ENCODE results near the gene ADD2. TPM values are rescaled to one million over a fixed set of nuclear protein-coding genes. Genes with fewer than 3 reads are reported as not detected.

The ADD2 gene
- polyA plus RNA-seq, 1 donor: 3.0 TPM

GRCh38 chr2:70785137-70785911, 17.3 kb upstream of the ADD2 start:
- no peak for DNase-seq

DNA sequence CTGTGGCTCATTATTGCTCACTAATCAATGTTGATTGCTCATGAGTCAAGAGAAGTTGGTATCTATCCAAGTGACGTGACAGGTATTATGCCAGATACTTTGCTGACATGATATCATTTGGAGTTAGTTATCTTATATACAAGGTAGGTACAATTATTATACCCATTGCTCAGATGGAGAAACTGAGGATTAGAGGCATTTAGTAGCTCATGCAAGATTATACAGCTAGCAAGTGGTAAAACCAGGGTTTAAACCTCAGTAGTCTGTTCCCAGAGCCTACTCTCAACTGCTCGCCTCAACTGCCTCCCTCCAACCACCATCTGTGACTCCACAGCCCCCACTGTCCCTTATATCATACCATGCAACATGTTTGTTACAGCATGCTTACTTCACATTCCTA, 16.3 kb upstream of the ADD2 start:
- DNase-seq: no peak

DNA sequence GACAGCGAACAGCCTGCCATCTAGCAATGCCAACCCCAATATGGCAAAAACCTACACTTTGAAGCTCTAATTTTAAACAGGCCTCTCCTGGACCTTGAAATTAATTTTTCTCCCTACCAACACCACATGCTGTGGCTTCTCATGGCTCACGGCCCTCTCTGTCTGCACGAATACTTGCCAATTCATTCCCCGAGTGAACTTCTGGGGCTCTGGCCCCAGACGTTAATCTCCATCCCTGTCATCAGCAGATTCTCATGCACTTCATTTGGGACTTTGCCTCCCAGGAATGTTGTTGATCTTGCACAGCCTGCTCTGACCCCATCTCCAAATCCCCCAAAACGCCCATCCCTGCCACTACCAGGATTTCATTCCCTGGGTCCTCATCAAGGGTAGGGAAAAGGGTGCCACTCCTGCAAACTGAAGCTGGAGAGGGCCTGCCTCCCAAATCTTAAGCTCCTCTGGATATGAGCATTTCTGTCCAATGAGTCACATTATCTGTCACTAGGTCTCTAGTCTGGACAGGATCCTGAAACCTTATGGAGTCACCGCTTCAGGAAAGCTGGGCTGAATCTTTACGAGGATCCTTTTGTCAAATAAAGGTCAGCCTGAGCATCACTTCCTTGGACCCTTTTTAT, 12.0 kb upstream of the ADD2 start:
- no peak for DNase-seq

DNA sequence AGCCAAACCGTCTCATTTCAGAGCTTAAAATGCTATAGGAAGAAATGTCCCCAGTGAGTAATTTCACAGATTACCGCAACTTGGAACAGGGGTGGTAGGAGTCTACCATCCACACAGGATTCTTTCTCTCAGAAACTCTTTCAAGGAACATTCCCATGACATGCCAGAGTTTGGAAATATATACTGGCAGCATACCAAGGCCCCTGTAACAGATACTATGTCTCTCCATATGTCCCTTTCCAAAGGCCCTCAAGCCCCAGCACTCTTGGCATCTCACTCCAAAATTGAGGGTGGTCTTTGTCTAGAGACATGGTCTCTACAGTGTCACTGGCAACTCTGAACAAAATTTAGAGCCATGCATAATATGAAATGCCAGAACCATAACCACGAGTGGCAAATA, 11.5 kb upstream of the ADD2 start:
- no peak for DNase-seq

- DNase-seq: no peak
Measured at GRCh38 chr2:70778676-70779075, 10.7 kb upstream of the ADD2 start.

- DNase-seq: no peak
Measured at GRCh38 chr2:70777450-70777849, 9.4 kb upstream of the ADD2 start.

DNA sequence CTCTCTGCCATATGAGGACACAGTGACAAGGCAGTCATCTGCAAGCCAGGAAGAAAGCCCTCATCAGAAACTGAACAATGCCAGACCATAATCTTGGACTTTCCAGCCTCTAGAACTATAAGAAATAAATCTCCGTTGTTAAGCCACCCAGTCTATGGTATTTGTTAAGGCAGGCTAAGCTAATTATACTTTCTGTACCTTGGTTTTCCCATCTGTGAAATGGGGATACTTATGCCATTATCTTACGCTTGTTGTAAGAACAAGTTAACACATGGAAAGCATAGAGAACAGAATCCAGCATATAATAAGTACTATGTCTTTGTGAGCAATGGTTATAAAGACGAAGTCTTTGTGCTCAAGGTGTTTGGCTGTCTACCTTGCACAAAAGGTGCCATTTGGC, 8.3 kb upstream of the ADD2 start:
- DNase-seq: no peak

DNA sequence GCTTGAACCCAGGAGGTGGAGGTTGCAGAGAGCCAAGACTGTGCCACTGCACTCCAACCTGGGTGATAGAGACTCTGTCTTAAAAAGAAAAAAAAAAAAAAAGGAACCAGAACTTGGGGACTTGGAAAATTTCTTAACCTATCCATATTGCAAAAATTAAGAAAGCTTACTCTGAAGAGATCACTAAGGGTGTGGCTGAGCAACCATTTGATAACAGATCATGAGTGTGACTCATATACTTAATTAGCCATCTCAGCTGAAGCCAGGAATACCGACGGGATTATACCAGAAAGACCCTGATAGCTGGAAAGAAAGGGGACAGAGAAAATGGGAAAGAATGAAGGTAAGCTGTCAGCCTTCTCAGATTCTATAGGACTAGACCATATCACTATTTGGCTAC, 7.1 kb upstream of the ADD2 start:
- DNase-seq: no peak

DNA sequence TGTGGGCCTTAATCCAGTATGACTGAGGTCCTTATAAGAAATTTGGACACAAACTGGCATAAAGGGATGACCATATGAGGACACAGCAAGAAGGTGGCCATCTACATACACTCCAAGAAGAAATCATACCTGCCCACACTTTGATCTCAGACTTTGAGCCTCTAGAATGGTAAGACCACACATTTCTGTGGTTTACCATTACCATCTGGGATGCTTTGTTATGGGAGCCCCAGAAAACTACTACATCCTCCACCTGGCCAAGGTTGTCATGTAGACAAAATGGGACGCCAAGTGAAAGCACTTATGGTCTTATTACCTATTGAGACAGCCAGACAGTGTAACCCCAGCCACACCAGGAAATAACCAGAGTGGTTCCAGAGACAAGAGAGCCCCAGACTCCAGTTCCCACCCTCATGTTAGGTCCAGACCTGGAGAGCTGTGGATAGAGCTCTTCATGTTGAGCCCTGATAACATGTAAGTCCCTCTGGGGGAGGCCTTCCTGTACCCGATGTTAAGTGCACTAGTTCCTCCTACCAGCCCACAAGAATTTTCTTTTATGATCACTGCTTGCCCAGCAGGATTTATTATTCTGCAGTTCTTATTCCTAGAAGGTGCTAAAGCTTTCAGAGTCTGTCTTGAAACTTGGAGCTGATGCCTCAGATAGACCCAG, 4.6 kb upstream of the ADD2 start:
- no peak for DNase-seq

DNA sequence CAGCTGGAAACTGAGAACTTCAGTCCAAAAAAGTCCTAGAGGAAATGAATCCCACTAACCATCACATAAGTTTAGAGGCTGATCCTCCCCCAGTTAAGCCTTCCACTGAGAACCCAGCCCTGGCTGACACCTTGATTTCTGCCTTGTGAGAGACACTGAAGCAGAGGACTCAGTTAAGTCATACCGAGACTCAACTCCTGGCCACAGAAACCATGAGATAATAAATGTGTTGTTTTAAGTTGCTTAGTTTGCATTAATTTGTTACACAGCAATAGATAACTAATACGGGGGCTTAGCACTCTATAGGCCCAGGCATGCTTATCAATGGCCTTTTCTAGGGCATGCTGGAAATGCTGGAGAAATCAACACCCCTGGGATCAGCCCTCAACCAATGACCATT, 3.4 kb upstream of the ADD2 start:
- DNase-seq: no peak

GRCh38 chr2:70769450-70769849, 1.4 kb upstream of the ADD2 start:
- no peak for DNase-seq

- DNase-seq: no peak
Measured at GRCh38 chr2:70768590-70769085, 638 bp upstream of the ADD2 start.

DNA sequence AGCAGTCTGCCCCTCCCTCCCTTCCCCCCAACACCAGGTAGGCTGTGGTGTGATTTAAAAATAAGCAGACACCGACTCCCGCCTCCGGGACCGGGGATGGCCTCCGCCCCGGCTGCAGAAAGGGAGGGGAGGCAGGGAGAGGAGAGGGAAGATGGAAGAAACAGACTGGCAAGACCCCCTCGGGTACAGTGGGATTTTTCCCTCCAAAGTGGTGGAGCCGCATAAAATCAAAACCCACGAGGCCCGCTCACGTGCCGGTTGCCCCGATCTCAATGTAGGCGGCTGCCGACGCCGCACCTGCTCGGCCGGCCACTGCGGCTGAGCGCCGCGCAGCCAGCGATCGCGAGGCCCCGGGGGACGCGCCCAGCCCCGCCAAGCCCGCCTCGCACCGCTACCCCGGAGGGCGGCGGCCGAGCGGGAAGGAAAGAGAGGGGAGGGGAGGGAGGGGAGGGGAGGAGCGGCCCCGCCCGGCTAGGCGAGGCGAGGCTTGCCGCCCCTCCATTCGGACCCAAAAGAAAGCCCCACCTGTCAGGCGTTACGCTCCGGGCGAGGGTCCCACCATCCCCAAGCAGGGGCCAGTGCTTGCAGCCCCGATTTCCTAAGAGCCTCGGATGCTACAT, 811 bp downstream of the ADD2 start:
- DNase-seq: no peak

DNA sequence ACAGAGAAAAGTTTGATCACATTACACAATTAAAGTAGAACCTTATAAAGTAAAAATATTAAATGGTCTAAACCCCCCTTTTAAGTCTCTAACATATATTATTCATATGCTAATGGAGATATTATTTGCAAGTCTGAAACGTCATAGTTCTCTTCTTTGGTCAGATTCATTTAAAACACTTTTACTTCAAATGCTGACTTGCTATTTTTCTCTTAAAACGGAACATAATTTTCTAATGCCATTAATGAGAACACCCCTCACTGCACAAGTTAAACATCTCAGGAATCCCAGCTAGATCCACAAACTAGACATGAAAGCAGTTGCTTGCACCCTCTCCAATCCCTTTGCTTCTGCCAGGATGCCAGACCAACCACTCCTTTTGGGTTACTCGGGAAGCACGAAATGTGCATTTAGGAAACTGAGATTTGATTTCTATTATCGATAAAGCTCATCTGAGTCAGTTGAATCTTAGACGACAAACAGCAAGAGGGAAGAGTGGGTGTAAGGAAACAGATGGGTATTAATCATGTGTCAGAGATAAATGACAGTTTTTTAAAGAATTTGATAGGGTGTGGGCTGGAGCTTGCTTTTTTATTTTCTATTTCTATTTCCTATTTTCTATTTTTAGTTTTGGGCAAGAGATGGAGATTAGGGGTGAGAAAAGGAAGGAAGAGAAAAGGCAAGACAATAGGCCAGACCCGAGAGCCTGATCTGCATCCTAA, 1.5 kb downstream of the ADD2 start:
- no peak for DNase-seq

DNA sequence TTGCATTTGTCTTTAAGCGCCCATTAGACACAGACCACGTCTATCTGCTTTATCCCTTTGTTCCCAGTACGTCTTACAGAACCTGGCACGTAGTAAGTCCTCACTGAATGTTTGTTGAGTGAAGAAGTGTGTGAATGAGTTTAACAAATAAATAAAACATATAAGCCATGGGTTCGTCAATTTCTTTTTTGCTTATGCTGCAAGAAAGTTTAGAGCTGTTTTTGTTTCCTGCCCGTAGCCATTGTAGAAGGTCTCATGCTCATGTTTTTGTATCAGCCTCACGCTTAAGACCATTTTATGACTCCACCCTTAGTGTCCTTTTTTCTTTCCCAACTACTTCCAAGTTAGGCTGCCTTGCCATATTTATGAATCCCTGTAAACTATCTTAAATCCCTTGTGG, 2.5 kb downstream of the ADD2 start:
- DNase-seq: no peak

DNA sequence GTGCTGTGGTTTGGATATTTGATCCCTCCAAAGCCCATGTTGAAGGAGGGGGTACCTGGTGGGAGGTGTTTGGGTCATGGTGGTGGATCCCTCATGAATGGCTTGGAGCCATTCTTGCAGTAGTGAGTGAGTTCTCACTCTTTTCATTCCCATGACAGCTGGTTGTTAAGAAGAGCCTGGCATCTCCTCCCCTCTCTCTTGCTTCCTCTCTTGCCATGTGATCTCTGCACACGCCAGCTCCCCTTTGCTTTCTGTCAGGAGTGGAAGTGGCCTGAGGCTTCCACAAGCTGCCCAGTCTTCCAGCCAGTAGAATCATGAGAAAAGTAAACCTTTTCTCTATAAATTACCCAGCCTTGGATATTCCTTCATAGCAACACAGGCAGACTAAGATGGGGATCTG, 8.6 kb downstream of the ADD2 start:
- DNase-seq: no peak

DNA sequence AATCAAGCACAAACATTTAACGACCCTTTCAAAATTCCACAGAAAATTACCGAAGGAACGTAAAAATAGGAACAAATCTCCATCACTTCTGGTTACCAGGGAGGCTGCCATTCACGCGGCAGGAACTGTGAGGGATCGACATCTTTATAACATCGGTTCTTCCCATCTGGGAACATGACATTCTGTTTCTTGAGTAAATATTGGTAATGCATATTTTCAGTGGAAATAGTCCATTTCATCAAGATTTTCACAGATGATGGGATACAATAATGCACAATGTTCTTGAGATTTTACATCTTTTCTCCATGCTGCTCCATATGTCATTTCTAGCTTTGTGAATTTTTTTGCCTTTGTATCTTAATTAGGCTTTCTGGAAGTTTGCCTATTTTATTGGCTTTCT, 10.0 kb downstream of the ADD2 start:
- DNase-seq: no peak

GRCh38 chr2:70757360-70757759, 10.6 kb downstream of the ADD2 start:
- no peak for DNase-seq

DNA sequence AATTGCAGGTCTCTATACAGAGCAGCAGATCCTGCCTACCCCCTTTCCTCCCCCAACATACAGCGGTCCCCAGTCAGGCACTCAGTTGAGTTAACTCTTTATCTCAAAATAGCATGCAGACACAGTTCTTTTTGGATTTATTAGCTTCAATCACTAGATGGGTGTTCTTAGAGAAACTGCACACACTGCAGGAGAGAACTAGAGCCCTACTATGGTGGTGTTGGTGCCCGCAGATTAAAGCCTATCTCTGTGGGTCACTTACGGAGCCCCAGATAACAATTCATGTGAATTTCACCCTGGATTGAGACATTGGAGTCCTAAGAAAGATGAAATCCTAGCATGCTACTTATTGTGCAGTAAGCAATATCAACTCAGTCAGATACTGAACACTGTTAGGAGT, 11.9 kb downstream of the ADD2 start:
- DNase-seq: no peak

GRCh38 chr2:70753902-70754301, 14.1 kb downstream of the ADD2 start:
- DNase-seq: no peak

- DNase-seq: no peak
Measured at GRCh38 chr2:70753031-70753430, 15.0 kb downstream of the ADD2 start.

DNA sequence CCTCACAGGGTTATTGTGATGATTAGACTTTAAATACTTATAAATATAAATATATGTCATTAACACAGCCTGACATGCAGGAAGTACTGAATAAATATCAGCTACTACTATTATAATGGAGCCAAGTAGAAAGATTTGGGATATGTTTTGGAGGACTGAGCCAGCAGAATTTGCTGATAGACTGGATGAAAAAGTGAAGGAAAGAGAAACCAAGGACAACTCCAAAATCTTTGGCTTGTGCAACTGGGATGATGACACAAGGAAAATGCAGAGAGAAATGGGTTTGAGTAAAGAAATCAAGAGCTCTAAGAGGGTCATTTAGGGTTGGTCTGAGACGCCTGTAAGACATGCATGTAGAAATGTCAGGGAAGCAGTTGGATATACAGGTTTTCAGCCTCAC, 15.6 kb downstream of the ADD2 start:
- no peak for DNase-seq

DNA sequence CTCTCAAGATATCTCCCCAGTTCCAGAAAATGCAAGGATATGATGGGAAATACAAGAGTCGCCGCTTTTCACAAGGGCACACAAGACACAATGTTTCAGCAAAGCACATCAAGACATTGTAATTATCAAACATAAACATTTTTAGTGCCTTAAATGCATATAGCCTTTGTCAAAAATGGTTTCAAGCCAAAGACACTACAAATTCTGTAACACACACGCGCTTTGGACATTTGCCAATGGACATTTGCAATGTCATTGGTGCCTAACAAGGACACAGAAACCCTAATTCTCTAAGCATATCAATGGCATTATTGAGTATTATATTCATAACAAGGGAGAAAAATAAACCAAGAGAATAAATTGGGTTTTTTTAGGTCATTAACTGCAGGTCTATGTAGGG, 16.1 kb downstream of the ADD2 start:
- DNase-seq: no peak

Data from hindlimb muscle (tissue), 1 donor.